HG03558 (cell line): ENCODE results near the gene ZFP36L2.

Source experiments
- ATAC-seq: cut with Tn5 transposase; IDR thresholded peaks from one replicate; pipeline ENCODE4 v1.9.1; 2021; ENCODE audit warnings: moderate number of reproducible peaks; ENCODE audit not compliant: unreplicated experiment; ENCODE audit errors: extremely low read depth

Gene ZFP36L2

GRCh38 chr2:43250015-43250414, 23.6 kb upstream of the ZFP36L2 start:
- ATAC-seq, result no peak

- no peak for ATAC-seq
Observed at GRCh38 chr2:43248621-43249020, 22.2 kb upstream of the ZFP36L2 start.

GRCh38 chr2:43246641-43247040, 20.2 kb upstream of the ZFP36L2 start:
- no peak for ATAC-seq

GRCh38 chr2:43241558-43241957, 15.2 kb upstream of the ZFP36L2 start:
- ATAC-seq, result no peak

GRCh38 chr2:43240766-43241150, 14.4 kb upstream of the ZFP36L2 start:
- ATAC-seq, result no peak

- no peak for ATAC-seq
Observed at GRCh38 chr2:43239981-43240765, 13.8 kb upstream of the ZFP36L2 start.

GRCh38 chr2:43238813-43239212, 12.4 kb upstream of the ZFP36L2 start:
- ATAC-seq, result no peak

GRCh38 chr2:43238176-43238575, 11.8 kb upstream of the ZFP36L2 start:
- ATAC-seq, result no peak

GRCh38 chr2:43233218-43234212, 7.1 kb upstream of the ZFP36L2 start:
- ATAC-seq, result no peak

- ATAC-seq, result no peak
Observed at GRCh38 chr2:43230951-43231827, 4.8 kb upstream of the ZFP36L2 start.

GRCh38 chr2:43230351-43230885, 4.0 kb upstream of the ZFP36L2 start:
- ATAC-seq, result no peak

- ATAC-seq, result no peak
Observed at GRCh38 chr2:43228756-43229659, 2.6 kb upstream of the ZFP36L2 start.

GRCh38 chr2:43228321-43228751, 1.9 kb upstream of the ZFP36L2 start:
- ATAC-seq, result no peak

GRCh38 chr2:43227830-43228281, 1.4 kb upstream of the ZFP36L2 start:
- ATAC-seq, result no peak

- no peak for ATAC-seq
Observed at GRCh38 chr2:43226955-43227829, 786 bp upstream of the ZFP36L2 start.

GRCh38 chr2:43225788-43226557, 433 bp downstream of the ZFP36L2 start:
- no peak for ATAC-seq

- no peak for ATAC-seq
Observed at GRCh38 chr2:43225093-43225787, 1.2 kb downstream of the ZFP36L2 start.
